Thyroid gland (tissue), 4 donors: ENCODE data around the gene RPL32. TPM values are rescaled to one million over a fixed set of nuclear protein-coding genes. Genes with fewer than 3 reads are reported as not detected.

ENCODE experiments used
- DNase-seq, 2 donors: peaks; one replicate each; pipeline ENCODE4 v3.0.0-alpha.2; 2019
- H3K27ac ChIP-seq, 3 donors: fragments of 200-600 bp; sonication (generic); 1 replicate in 2 of 3; 2 replicates in 1 of 3; pipeline ENCODE4 v1.5.1; 2016 to 2019; ENCODE audit warnings: mild to moderate bottlenecking in 1 of 3, moderate library complexity in 1 of 3
- H3K27me3 ChIP-seq: fragments of 200-600 bp; sonication (generic); one replicate; pipeline ENCODE4 v1.5.1; 2019
- H3K36me3 ChIP-seq, 2 donors: fragments of 200-600 bp; sonication (generic); one replicate each; pipeline ENCODE4 v1.5.1; 2016 to 2019
- H3K4me1 ChIP-seq, 2 donors: fragments of 200-600 bp; sonication (generic); one replicate each; pipeline ENCODE4 v1.5.1; 2017 to 2019
- H3K4me3 ChIP-seq, 3 donors: fragments of 200-600 bp; sonication (generic); replicated peaks in 1 of 3; 1 replicate in 2 of 3; 2 replicates in 1 of 3; pipeline ENCODE4 v1.5.1; 2016; ENCODE audit warnings: mild to moderate bottlenecking in 1 of 3
- H3K9me3 ChIP-seq: fragments of 200-600 bp; sonication (generic); one replicate; pipeline ENCODE4 v1.5.1; 2017
- POLR2A ChIP-seq, 2 donors: fragments of 450-650 bp; IDR thresholded peaks; one replicate each; pipeline ENCODE4 v1.6.1; 2017; ENCODE audit warnings: antibody characterized with exemption in 2 of 2, mild to moderate bottlenecking in 2 of 2, moderate library complexity in 1 of 2
- WGBS, 2 donors: methylation state at CpG; one replicate each; pipeline ENCODE4 v1.1.5; 2017; 5-methylcytosine and 5-hydroxymethylcytosine counted together
- intact Hi-C: fragments of 100-400 bp; cut with DNase I; formaldehyde crosslinking; loops from one replicate; pipeline ENCODE4 v1.15.1; 2023
- total RNA-seq, 4 donors: library from RNA; depleted of rRNA; stranded (reverse); fragments of >200 nt; gene quantifications; one replicate each; pipeline ENCODE4 v1.2.3, GENCODE V29; 2016
- TF ChIP-seq, protein P1 (sequence below), 6 experiments: fragments of 200-600 bp in 3 of 6; fragments of 450-650 bp in 3 of 6; sonication (generic) in 3 of 6; IDR thresholded peaks; one replicate each; pipeline ENCODE4 v1.5.1; 2016 to 2019; ENCODE audit warnings: antibody characterized with exemption in 6 of 6, mild to moderate bottlenecking in 2 of 6, inconsistent platforms in 1 of 6, moderate library complexity in 1 of 6

Gene RPL32
- total RNA-seq, 4 donors from 2014 or later, result 809 to 4,142 (median 1,511) TPM

DNA sequence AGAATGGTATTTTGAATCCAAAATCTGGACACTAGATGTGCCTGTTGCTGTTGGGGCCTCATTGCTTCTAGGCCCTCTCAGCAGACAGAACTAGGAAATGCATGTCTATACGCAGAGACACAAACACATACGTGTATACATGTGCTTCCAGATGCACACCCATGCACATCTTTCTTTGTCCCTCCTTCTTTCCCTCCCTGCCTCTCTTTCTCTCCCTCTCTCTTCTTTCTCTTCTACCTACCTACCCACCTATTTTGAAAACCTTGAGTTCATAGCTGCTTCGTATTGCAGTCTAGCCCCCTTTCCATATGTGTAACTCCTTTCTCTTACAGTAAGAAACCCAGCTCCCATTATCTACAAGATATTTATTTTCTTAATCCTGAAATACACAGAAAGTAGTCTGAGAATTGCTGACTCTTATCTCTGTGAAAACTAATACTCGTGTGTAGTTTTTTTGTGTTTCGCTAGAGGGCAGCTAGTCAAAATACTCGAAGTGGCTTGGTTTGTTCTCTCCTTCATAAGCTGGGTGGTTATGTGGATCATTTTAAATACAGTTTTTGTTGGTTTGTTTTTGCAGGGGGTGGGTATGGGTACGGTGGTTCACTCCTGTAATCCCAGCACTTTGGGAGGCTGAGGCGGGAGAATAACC is 18.5 kb downstream of the RPL32 start:
- TF ChIP-seq, protein P1, sequence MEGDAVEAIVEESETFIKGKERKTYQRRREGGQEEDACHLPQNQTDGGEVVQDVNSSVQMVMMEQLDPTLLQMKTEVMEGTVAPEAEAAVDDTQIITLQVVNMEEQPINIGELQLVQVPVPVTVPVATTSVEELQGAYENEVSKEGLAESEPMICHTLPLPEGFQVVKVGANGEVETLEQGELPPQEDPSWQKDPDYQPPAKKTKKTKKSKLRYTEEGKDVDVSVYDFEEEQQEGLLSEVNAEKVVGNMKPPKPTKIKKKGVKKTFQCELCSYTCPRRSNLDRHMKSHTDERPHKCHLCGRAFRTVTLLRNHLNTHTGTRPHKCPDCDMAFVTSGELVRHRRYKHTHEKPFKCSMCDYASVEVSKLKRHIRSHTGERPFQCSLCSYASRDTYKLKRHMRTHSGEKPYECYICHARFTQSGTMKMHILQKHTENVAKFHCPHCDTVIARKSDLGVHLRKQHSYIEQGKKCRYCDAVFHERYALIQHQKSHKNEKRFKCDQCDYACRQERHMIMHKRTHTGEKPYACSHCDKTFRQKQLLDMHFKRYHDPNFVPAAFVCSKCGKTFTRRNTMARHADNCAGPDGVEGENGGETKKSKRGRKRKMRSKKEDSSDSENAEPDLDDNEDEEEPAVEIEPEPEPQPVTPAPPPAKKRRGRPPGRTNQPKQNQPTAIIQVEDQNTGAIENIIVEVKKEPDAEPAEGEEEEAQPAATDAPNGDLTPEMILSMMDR (IDR thresholded peaks at IDR 0.05), result peak in 3 of 6 experiments; percentile 29 to 32 (median 30)
- TF ChIP-seq POLR2A (IDR thresholded peaks at IDR 0.05), result no peak
- no peaks in the 10 kb centered on the region for H3K27me3 ChIP-seq
- H3K4me1 ChIP-seq, result no peaks in the 10 kb centered on the region
- no peak for DNase-seq
- H3K36me3 ChIP-seq, result peaks cover 0 to 8% of the 10 kb centered on the region in 2 donors
- 58 to 61% methylated on average over 8 of the region's 8 CpGs for WGBS, 2 donors
- no peak overlapping the region for H3K27ac ChIP-seq
- H3K9me3 ChIP-seq, result no peaks in the 10 kb centered on the region
- intact Hi-C loops, result no loop called here
- H3K4me3 ChIP-seq, result no peak overlapping the region

DNA sequence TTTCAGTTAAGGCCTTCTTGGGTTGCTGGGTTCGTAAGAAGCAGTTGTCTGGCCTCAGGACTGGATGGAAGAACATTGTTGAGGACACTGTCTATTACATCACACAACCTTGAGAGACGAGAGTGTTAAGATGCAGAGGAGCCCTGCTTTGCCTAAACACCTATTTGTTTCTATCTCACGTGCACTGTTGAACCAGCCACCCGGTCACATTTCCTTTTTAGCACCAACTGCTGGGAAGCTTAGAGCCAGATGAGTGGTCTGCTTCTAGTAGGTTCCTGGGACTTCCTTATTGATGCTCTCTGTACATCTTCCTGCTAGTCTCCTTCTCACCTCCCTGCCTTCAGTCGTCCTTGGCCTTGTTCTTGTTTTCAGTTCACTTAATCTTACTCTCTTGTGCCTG is 22.6 kb downstream of the RPL32 start:
- TF ChIP-seq, protein P1 (IDR thresholded peaks at IDR 0.05), result no peak
- TF ChIP-seq POLR2A (IDR thresholded peaks at IDR 0.05), result no peak

DNA sequence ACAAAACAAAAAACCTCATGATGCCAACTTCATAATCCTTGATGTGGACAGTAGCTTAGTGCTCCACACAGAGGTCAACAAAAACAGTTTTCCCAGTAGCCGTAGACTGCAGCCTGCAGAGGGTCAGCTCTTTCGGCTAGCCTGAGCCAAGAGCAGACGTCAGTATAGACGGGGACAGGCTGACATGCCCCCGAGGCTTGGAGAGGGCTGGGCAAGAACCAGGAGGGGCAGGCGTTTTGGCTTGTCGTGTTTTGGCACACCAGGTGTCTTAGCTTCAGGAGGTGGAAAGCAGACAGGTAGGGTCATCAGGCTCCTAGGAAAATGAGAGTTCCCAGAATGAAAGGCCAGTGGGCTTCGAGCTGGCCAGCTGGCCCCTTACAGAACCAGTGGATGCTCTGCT is 23.1 kb downstream of the RPL32 start:
- no peaks in the 10 kb centered on the region for H3K27me3 ChIP-seq
- intact Hi-C loops, result no loop called here
- no peak for DNase-seq
- no peak overlapping the region for H3K4me3 ChIP-seq
- 92 to 98% methylated on average over 8 of the region's 8 CpGs for WGBS, 2 donors
- H3K27ac ChIP-seq, result no peak overlapping the region
- H3K36me3 ChIP-seq, result peaks cover 4 to 12% of the 10 kb centered on the region in 2 donors
- no peaks in the 10 kb centered on the region for H3K4me1 ChIP-seq
- TF ChIP-seq, protein P1 (IDR thresholded peaks at IDR 0.05), result no peak
- TF ChIP-seq POLR2A (IDR thresholded peaks at IDR 0.05), result no peak
- no peaks in the 10 kb centered on the region for H3K9me3 ChIP-seq

More for the DNA sequence above, 22.6 kb downstream of the RPL32 start:
- H3K36me3 ChIP-seq, result peaks cover 4 to 12% of the 10 kb centered on the region in 2 donors
- no peak overlapping the region for H3K4me3 ChIP-seq
- intact Hi-C loops, result no loop called here
- WGBS, 2 donors, result 83 to 88% methylated on average over 5 of the region's 5 CpGs
- DNase-seq, result no peak
- no peak overlapping the region for H3K27ac ChIP-seq
- H3K9me3 ChIP-seq, result no peaks in the 10 kb centered on the region
- H3K27me3 ChIP-seq, result no peaks in the 10 kb centered on the region
- H3K4me1 ChIP-seq, result no peaks in the 10 kb centered on the region

- Histone ChIP-seq H3K27me3 (no peaks in the 10 kb centered on the region), H3K27ac (no peak overlapping the region), H3K4me3 (no peak overlapping the region), H3K4me1 (no peaks in the 10 kb centered on the region), H3K36me3 (peaks cover 4 to 12% of the 10 kb centered on the region in 2 donors), H3K9me3 (no peaks in the 10 kb centered on the region)
- TF ChIP-seq POLR2A (IDR thresholded peaks at IDR 0.05), result no peak
- TF ChIP-seq, protein P1 (IDR thresholded peaks at IDR 0.05), result no peak
- intact Hi-C loops, result no loop called here
- 26 to 87% methylated on average over 3 to 6 of the region's 16 CpGs for WGBS, 2 donors
- peak; percentile 19 to 22 for DNase-seq
Observed at GRCh38 chr3:12817343-12817710, 24.0 kb downstream of the RPL32 start.

GRCh38 chr3:12816521-12817342 is 24.6 kb downstream of the RPL32 start:
- no peaks in the 10 kb centered on the region for H3K9me3 ChIP-seq
- no peak for TF ChIP-seq POLR2A (IDR thresholded peaks at IDR 0.05)
- H3K27me3 ChIP-seq, result no peaks in the 10 kb centered on the region
- no peak overlapping the region for H3K4me3 ChIP-seq
- no peak overlapping the region for H3K27ac ChIP-seq
- 82 to 98% methylated on average over 4 to 9 of the region's 34 CpGs for WGBS, 2 donors
- no peak for DNase-seq
- intact Hi-C loops, result no loop called here
- H3K36me3 ChIP-seq, result peaks cover 4 to 12% of the 10 kb centered on the region in 2 donors
- H3K4me1 ChIP-seq, result no peaks in the 10 kb centered on the region
